ENCODE results near the gene SERP2.

Gene SERP2

DNA sequence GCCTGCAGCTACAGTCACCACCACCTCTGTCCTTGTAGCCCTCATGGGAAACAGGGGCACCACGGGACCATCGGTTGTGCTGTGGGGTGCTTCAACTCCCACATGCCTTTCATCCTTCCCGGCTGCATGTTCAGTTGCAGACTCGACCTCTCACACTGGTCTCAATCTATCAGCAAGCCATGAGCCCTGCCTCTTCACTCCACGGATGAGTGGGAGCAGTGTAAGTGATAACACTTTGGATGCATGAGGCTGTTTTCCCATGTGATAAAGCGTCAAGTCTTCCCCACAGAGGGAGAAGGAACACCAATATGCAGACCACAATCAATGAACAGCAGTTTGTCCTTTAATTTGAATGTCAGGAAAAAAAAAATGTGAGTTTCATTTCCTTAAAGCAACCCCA is 12.2 kb downstream of the SERP2 start:
- TF ChIP-seq, protein P1, sequence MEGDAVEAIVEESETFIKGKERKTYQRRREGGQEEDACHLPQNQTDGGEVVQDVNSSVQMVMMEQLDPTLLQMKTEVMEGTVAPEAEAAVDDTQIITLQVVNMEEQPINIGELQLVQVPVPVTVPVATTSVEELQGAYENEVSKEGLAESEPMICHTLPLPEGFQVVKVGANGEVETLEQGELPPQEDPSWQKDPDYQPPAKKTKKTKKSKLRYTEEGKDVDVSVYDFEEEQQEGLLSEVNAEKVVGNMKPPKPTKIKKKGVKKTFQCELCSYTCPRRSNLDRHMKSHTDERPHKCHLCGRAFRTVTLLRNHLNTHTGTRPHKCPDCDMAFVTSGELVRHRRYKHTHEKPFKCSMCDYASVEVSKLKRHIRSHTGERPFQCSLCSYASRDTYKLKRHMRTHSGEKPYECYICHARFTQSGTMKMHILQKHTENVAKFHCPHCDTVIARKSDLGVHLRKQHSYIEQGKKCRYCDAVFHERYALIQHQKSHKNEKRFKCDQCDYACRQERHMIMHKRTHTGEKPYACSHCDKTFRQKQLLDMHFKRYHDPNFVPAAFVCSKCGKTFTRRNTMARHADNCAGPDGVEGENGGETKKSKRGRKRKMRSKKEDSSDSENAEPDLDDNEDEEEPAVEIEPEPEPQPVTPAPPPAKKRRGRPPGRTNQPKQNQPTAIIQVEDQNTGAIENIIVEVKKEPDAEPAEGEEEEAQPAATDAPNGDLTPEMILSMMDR (IDR thresholded peaks at IDR 0.05; ENCODE audit: insufficient read depth, low read length, poor library complexity, severe bottlenecking) = no peak
- TF ChIP-seq EZH2phosphoT487 (conservative IDR thresholded peaks at IDR 0.05; ENCODE audit: low read length) = no peak
- no peaks in the 10 kb centered on the region for H3K9me2 ChIP-seq (replicated peaks; ENCODE audit: insufficient read depth, low read length)
- no peaks in the 10 kb centered on the region for H3K27me3 ChIP-seq (ENCODE audit: low read length)
- no peak overlapping the region for H3K27ac ChIP-seq (ENCODE audit: low read depth, low read length)
- H3K4me3 ChIP-seq (ENCODE audit: insufficient read depth, low read length, poor library complexity, severe bottlenecking) = no peak overlapping the region
- H3K4me2 ChIP-seq (ENCODE audit: low read depth, low read length, poor library complexity, severe bottlenecking) = no peak overlapping the region
- H3K79me2 ChIP-seq (ENCODE audit: insufficient read depth, low read length) = no peaks in the 10 kb centered on the region
- H3K9ac ChIP-seq (ENCODE audit: low read length) = no peak overlapping the region
- no peaks in the 10 kb centered on the region for H4K20me1 ChIP-seq (ENCODE audit: low read depth, low read length)
- no peaks in the 10 kb centered on the region for H3K9me3 ChIP-seq (ENCODE audit: insufficient read depth, low read length)
- H2AFZ ChIP-seq (ENCODE audit: low read depth, low read length, severe bottlenecking) = no peak overlapping the region
- no peaks in the 10 kb centered on the region for H3K36me3 ChIP-seq (ENCODE audit: low read length)
- H3F3A ChIP-seq (ENCODE audit: insufficient read depth) = no peaks in the 10 kb centered on the region

DNA sequence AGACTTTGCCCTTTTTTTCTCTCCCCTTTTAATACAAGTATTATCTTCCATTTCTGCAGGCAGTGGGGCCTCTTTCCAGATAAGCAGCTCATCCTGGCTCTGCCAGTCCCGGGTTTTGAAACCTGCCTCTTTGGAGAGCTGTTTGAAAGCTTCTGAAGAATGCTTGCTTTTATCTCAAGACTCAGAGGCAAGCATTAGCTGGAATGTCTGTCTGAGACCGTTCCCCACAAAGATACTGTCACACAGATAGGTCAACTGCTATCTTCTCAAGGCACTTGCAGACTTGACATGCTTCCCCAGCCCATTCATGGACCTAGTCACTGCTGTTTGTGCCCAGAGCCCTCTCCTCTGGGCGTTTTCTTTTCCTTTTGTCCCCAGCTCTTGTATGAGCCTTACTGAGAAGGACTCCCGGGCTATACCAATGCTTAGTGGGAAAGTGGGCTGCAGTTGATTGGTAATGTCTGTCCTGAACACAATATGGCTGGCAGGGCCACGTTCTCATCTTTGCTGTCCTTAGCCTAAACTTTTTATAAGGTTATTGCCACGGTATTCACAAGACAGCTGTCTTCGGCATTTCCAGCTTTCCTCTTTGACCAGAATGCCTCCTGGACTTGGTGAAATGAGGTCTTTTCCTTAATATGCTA is 13.4 kb downstream of the SERP2 start:
- H3F3A ChIP-seq (ENCODE audit: insufficient read depth) = no peaks in the 10 kb centered on the region
- H3K9me2 ChIP-seq (replicated peaks; ENCODE audit: insufficient read depth, low read length) = no peaks in the 10 kb centered on the region
- H3K27ac ChIP-seq (ENCODE audit: low read depth, low read length) = no peak overlapping the region
- no peaks in the 10 kb centered on the region for H3K9me3 ChIP-seq (ENCODE audit: insufficient read depth, low read length)
- no peaks in the 10 kb centered on the region for H3K79me2 ChIP-seq (ENCODE audit: insufficient read depth, low read length)
- no peak overlapping the region for H3K4me3 ChIP-seq (ENCODE audit: insufficient read depth, low read length, poor library complexity, severe bottlenecking)
- H3K4me2 ChIP-seq (ENCODE audit: low read depth, low read length, poor library complexity, severe bottlenecking) = no peak overlapping the region
- H3K27me3 ChIP-seq (ENCODE audit: low read length) = no peaks in the 10 kb centered on the region
- H2AFZ ChIP-seq (ENCODE audit: low read depth, low read length, severe bottlenecking) = no peak overlapping the region
- no peaks in the 10 kb centered on the region for H4K20me1 ChIP-seq (ENCODE audit: low read depth, low read length)
- H3K36me3 ChIP-seq (ENCODE audit: low read length) = no peaks in the 10 kb centered on the region
- no peak for TF ChIP-seq EZH2phosphoT487 (conservative IDR thresholded peaks at IDR 0.05; ENCODE audit: low read length)
- TF ChIP-seq, protein P1 (IDR thresholded peaks at IDR 0.05; ENCODE audit: insufficient read depth, low read length, poor library complexity, severe bottlenecking) = no peak
- H3K9ac ChIP-seq (ENCODE audit: low read length) = no peak overlapping the region

DNA sequence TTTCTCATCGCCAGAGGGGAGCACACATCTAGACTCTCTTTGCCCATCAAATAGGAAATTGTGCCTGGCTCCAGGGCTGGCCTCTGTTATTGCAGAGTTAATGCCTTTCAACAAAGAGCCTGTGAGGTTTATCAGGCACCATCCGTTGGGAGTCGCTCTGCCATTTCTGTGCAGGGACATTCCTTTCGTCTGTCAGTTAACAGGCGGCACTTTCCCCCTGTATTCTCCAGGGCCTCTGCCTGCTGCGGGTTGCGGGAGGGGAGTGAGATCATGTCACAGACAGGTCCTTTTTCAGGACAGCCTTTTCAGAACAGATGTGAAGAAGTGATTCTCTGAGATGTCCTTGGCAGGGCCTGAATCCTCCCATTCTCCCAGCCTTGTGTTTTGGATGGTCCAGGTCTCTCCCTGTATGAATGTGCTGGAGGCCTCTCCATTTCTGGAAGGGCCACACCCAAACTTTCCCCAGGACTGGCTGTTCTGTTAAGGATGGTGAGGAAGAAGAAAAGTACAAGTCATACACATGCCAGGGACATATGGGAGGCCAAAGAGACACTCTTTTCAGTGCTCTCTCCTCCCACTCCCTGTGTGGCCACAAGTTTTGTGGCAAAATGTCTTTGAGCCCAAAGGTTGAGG is 14.9 kb downstream of the SERP2 start:
- H2AFZ ChIP-seq (ENCODE audit: low read depth, low read length, severe bottlenecking) = no peak overlapping the region
- no peaks in the 10 kb centered on the region for H3K9me3 ChIP-seq (ENCODE audit: insufficient read depth, low read length)
- H3K27me3 ChIP-seq (ENCODE audit: low read length) = no peaks in the 10 kb centered on the region
- H3K36me3 ChIP-seq (ENCODE audit: low read length) = no peaks in the 10 kb centered on the region
- TF ChIP-seq, protein P1 (IDR thresholded peaks at IDR 0.05; ENCODE audit: insufficient read depth, low read length, poor library complexity, severe bottlenecking) = no peak
- TF ChIP-seq EZH2phosphoT487 (conservative IDR thresholded peaks at IDR 0.05; ENCODE audit: low read length) = no peak
- H3K79me2 ChIP-seq (ENCODE audit: insufficient read depth, low read length) = no peaks in the 10 kb centered on the region
- H4K20me1 ChIP-seq (ENCODE audit: low read depth, low read length) = no peaks in the 10 kb centered on the region
- no peaks in the 10 kb centered on the region for H3K9me2 ChIP-seq (replicated peaks; ENCODE audit: insufficient read depth, low read length)
- H3K9ac ChIP-seq (ENCODE audit: low read length) = no peak overlapping the region
- H3K4me2 ChIP-seq (ENCODE audit: low read depth, low read length, poor library complexity, severe bottlenecking) = no peak overlapping the region
- H3F3A ChIP-seq (ENCODE audit: insufficient read depth) = no peaks in the 10 kb centered on the region
- H3K27ac ChIP-seq (ENCODE audit: low read depth, low read length) = no peak overlapping the region
- no peak overlapping the region for H3K4me3 ChIP-seq (ENCODE audit: insufficient read depth, low read length, poor library complexity, severe bottlenecking)
